ENCODE measurements around the gene FGF12. TPM values are rescaled to one million over a fixed set of nuclear protein-coding genes. Genes with fewer than 3 reads are reported as not detected.

The FGF12 gene
- total and polyA plus RNA-seq, 10 donors, result 3.7 to 53.3 (median 19.1) TPM

DNA sequence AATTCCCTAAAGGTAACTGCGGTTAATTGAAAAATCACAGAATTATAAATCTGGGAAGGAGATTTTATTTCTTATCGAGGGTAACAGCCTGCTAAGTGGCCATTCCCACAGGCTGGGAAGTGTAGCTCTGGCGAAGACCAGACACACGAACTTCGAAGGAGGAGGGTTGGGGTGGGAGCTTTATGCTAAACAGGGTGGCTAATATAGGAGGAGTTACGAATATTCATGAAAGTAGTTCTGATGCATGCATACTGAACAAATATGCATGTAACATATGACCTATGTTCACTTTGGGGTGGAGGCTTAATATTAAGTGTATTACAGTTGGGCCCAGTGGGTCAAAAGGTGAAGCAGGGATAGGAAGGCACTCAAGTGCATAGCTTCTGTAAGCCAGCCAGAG, 221.6 kb downstream of the FGF12 start:
- Histone ChIP-seq H3K9me3 (peaks cover 0 to 12% (median 0%) of the 10 kb centered on the region in 8 donors), H3K36me3 (no peaks in the 10 kb centered on the region), H3K27me3 (replicated peaks in 1 of 7) (no peaks in the 10 kb centered on the region), H3K27ac (no peak overlapping the region), H3K4me3 (no peak overlapping the region), H3K4me1 (no peaks in the 10 kb centered on the region)
- no peak for TF ChIP-seq POLR2AphosphoS5 (IDR thresholded peaks at IDR 0.05)
- TF ChIP-seq, protein P1, sequence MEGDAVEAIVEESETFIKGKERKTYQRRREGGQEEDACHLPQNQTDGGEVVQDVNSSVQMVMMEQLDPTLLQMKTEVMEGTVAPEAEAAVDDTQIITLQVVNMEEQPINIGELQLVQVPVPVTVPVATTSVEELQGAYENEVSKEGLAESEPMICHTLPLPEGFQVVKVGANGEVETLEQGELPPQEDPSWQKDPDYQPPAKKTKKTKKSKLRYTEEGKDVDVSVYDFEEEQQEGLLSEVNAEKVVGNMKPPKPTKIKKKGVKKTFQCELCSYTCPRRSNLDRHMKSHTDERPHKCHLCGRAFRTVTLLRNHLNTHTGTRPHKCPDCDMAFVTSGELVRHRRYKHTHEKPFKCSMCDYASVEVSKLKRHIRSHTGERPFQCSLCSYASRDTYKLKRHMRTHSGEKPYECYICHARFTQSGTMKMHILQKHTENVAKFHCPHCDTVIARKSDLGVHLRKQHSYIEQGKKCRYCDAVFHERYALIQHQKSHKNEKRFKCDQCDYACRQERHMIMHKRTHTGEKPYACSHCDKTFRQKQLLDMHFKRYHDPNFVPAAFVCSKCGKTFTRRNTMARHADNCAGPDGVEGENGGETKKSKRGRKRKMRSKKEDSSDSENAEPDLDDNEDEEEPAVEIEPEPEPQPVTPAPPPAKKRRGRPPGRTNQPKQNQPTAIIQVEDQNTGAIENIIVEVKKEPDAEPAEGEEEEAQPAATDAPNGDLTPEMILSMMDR (IDR thresholded peaks at IDR 0.05 in 8 of 11, conservative IDR thresholded peaks at IDR 0.05 in 3 of 11), result no peak
- TF ChIP-seq POLR2A (IDR thresholded peaks at IDR 0.05), result no peak
- 64 to 73% (median 66%) methylated on average over 6 of the region's 6 CpGs for WGBS, 5 donors
- intact Hi-C loops (cut with DNase I; ENCODE audit: low total_unique reads), result no loop called here
- DNase-seq, result no peak

DNA sequence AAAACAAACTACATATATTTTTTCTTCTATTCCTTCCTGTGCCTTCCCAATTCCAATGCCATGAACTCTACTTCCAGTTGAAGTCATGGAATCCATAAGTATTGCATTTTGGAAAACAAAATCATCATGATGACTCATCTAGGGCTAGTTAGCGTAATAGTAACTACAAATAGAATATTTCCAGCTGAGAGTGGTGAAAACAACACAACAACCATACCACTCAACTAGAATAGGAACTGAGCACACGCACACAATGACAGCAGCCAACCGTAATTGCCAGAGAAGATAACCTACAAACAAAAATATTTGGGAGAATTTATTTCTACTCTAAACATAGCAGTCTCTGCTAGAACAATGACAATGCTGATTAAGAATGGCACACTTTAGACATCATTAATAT, 225.9 kb downstream of the FGF12 start:
- Histone ChIP-seq H3K36me3 (no peaks in the 10 kb centered on the region), H3K4me3 (no peak overlapping the region), H3K9me3 (peaks cover 0 to 7% (median 0%) of the 10 kb centered on the region in 8 donors), H3K27me3 (replicated peaks in 1 of 7) (no peaks in the 10 kb centered on the region), H3K27ac (no peak overlapping the region), H3K4me1 (no peaks in the 10 kb centered on the region)
- TF ChIP-seq POLR2A (IDR thresholded peaks at IDR 0.05), result no peak
- TF ChIP-seq, protein P1 (IDR thresholded peaks at IDR 0.05 in 8 of 11, conservative IDR thresholded peaks at IDR 0.05 in 3 of 11), result no peak
- TF ChIP-seq POLR2AphosphoS5 (IDR thresholded peaks at IDR 0.05), result no peak
- intact Hi-C loops (cut with DNase I; ENCODE audit: low total_unique reads), result no loop called here
- WGBS, 5 donors, result 80 to 88% (median 86%) methylated on average over 3 of the region's 3 CpGs
- DNase-seq, result no peak

DNA sequence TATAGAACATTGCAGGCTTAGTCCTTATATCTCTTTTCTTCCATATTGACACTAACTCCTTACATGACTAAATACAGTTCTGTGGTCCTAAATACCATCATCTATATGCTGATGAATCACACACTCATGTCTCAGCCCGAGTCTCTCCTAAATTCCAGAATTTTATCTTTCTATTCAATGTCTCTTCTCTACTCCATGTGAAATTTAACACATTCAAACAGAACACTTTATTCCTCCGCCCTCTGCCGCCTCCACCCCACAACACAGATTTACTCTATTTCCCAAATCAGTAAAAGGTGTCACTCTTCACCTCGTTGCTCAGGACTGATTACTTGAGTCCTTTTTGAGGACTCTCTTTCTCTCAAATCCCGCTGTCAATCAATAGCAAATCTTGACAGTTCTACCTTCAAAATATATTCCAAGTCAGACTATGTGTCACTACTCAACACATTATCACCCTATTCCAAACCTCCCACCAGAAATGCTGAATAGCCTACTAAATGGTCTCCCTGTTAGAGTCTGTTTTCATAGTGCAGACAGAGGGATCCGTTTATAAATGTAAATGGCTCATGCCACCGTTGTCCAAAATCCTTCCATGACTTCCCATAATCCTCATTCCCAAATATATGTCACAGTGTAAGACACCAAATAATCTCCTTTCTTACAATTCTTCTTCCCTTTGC, 230.3 kb downstream of the FGF12 start:
- intact Hi-C loops (cut with DNase I; ENCODE audit: low total_unique reads), result no loop called here
- TF ChIP-seq POLR2AphosphoS5 (IDR thresholded peaks at IDR 0.05), result no peak
- TF ChIP-seq POLR2A (IDR thresholded peaks at IDR 0.05), result no peak
- TF ChIP-seq, protein P1 (IDR thresholded peaks at IDR 0.05 in 8 of 11, conservative IDR thresholded peaks at IDR 0.05 in 3 of 11), result no peak
- H3K4me1 ChIP-seq, result peaks cover 0 to 12% (median 6%) of the 10 kb centered on the region in 6 donors
- H3K27me3 ChIP-seq (replicated peaks in 1 of 7), result no peaks in the 10 kb centered on the region
- no peak overlapping the region for H3K27ac ChIP-seq
- H3K4me3 ChIP-seq, result no peak overlapping the region
- H3K36me3 ChIP-seq, result no peaks in the 10 kb centered on the region
- no peaks in the 10 kb centered on the region for H3K9me3 ChIP-seq
- DNase-seq, result no peak
- 73 to 77% (median 75%) methylated on average over 7 of the region's 7 CpGs for whole genome bisulfite sequencing, 5 donors

DNA sequence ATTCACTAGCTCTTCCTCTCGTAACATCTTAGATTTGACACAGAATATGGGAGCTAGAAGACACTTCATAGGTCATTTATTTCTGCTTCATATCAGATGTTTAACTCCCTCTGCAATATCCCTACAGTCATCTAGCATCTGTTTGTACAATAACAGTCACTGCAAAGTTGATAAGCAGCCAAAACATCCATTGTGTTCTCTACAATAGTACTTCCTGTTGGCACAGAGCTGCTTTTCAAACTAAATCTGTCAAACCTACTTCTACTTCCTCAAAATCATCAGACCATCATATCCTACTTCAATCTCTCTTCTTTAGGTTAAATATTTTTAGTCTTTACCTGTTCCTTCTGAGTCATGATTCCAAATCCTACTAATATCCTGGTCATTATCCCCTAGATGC, 233.2 kb downstream of the FGF12 start:
- Histone ChIP-seq H3K4me1 (peaks cover 0 to 12% (median 6%) of the 10 kb centered on the region in 6 donors), H3K27me3 (replicated peaks in 1 of 7) (no peaks in the 10 kb centered on the region), H3K27ac (peak overlapping the region in 5 of 8 donors; percentile 11 to 74 (median 45)), H3K9me3 (no peaks in the 10 kb centered on the region), H3K4me3 (no peak overlapping the region), H3K36me3 (no peaks in the 10 kb centered on the region)
- DNase-seq, result no peak
- TF ChIP-seq POLR2A (IDR thresholded peaks at IDR 0.05) (no peak), POLR2AphosphoS5 (IDR thresholded peaks at IDR 0.05) (no peak)
- TF ChIP-seq, protein P1 (IDR thresholded peaks at IDR 0.05 in 8 of 11, conservative IDR thresholded peaks at IDR 0.05 in 3 of 11), result no peak
- 9 to 44% (median 10%) methylated on average over 1 of the region's 1 CpG for WGBS, 5 donors
- intact Hi-C loops (cut with DNase I; ENCODE audit: low total_unique reads), result no loop called here
